GM12873 (cell line): Measurements from ENCODE around the gene RFT1.

ENCODE experiments used
- TF ChIP-seq, protein P1 (sequence below): IDR thresholded peaks from 2 replicates; pipeline ENCODE4 v1.5.1; 2012; ENCODE audit warnings: low read depth, mild to moderate bottlenecking, moderate library complexity, low read length, control low read depth; ENCODE audit not compliant: insufficient read depth; ENCODE audit errors: missing control alignments

The RFT1 gene

DNA sequence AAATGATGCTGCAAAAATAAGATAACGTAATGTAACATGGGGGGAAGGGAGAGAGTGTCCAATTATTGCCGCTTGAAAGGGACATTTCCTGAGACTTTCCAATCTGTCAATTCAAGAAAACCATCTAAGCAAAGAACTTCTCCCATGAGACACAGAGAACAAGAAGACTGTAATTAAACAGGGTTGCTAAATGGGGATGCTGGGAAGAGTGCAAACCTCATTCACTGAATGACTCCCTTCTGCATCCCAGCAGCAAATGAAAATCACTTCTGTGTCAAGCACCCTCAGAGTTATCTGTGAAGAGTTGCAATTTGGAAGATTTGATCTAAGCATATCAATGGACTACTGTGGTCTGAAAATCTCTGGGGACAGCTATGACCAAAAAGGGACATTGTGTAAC lies 3.6 kb downstream of the RFT1 start:
- TF ChIP-seq, protein P1, sequence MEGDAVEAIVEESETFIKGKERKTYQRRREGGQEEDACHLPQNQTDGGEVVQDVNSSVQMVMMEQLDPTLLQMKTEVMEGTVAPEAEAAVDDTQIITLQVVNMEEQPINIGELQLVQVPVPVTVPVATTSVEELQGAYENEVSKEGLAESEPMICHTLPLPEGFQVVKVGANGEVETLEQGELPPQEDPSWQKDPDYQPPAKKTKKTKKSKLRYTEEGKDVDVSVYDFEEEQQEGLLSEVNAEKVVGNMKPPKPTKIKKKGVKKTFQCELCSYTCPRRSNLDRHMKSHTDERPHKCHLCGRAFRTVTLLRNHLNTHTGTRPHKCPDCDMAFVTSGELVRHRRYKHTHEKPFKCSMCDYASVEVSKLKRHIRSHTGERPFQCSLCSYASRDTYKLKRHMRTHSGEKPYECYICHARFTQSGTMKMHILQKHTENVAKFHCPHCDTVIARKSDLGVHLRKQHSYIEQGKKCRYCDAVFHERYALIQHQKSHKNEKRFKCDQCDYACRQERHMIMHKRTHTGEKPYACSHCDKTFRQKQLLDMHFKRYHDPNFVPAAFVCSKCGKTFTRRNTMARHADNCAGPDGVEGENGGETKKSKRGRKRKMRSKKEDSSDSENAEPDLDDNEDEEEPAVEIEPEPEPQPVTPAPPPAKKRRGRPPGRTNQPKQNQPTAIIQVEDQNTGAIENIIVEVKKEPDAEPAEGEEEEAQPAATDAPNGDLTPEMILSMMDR: no peak

DNA sequence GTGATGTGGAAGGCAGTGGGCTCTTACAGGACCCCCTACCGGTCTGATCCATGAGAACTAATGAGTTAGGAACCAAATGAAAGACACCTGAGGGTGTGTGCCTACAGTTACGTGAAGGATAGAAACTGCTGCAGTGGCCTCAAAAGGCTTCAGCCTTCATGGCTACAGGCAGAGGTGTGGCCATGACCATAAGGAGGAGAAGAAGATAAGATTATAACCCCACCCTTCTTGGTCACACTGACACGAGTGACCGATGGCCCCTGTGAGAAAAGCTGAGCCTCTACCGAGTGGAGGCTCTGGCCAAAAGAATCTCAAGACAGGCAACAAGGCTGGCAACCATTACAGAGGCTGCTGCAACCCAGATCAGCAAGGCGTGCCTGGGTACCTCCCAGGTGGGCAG lies 6.3 kb downstream of the RFT1 start:
- TF ChIP-seq, protein P1: no peak

DNA sequence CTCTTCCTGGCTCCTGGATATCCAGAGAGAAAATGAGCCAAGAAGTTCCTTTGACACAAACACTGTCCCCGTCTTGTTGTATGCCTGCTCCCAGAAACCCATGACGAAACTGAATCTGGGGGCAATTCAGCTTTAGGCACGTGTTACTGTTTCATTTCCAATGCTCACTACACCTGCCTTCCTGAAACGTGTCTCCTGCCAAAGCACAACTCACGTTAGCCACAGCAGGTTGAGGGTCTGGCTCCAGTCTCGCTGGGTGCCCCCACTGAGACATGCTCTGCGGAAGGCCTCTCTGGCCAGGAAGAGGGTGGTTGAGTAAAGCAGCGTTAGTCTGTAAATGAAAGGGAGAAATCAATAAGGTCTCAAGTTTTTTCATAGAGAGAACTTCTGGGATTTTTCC lies 6.7 kb downstream of the RFT1 start:
- TF ChIP-seq, protein P1: no peak

DNA sequence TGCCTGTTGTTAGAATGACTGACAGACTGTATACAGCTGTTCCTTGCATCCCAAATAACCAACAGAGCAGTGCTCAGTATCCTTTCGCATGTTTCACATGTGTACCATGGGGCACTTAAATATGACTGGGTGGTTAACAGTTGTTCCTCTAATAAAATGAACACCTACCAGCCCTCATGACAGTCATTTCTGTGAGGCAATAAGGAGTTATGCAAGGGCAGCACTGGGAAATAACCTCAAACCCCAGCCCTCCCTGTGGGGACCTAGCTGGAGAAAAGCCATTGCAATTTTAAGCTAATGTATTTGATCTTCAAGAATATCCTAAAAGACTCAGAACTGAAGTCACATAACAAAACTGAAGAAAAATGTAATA lies 7.3 kb downstream of the RFT1 start:
- TF ChIP-seq, protein P1: no peak

DNA sequence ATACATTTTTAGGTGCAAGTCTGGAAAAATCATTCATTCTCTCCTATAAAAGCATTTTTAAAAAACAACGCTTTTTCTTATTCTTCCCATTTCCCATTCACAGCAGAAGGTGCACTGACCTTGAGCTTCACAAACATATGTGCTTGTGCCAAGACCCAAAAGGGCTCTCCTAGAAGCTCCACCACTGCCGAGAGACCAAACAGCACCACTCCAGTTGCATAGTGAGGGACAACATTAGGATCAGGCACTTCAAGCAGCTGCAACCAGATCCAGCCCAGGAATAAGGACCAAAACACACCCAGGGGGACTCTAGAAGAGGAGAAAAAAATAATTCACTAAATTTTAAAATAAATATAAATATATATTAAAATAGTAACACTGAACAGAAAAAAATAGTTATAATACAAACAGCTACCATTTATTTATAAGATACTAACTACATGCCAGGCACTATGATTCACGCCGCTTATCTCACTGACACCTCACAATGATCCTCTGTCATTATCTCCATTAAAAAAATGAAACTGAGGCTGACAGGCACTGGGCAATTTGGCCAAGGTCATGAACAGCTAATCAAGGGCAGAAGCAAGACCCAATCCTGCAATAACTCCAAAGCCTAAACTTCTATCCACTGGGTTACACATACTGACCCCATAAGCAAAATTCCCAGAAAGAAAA lies 7.8 kb downstream of the RFT1 start:
- TF ChIP-seq, protein P1: no peak

DNA sequence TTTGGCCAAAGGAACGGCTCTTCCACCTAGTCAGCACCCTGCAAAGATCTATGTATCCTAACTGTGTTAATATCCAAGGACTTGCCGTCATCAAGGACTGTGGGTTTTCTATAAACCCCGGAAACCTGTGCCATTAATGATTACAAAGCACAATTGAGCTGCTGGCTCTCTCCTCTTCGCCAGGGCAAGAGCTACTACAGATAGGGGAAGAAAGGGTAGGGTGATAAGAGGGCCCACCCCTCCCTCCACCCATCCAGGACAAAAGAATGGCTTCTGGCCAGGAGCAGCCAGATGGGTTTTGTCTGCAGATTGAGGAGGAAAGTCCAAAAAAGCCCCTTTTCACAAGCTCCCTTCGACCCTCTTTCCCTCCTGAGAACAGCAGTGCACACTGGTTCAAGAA lies 9.9 kb downstream of the RFT1 start:
- TF ChIP-seq, protein P1: no peak

DNA sequence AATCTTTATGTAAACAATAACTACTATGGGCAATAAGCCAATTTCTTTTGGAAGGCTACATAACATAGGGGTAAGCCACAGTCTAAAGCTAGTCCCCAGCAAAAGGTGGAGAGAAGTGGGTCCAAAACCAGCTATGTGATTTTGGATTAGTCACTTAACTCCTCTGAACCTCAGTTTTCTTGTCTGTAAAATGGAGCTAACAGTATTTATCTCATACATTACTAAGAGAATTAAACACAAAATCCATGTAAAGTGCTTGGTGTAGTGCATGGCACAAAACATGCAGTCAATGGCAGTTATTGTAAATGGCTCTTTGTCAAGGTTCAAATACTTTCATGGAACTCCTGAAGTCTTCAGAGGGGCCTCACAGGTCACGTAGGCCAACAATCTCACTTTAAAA lies 13.3 kb downstream of the RFT1 start:
- TF ChIP-seq, protein P1: no peak
